SK-N-SH treated with all-trans-retinoic acid at 6 μM for 48 hours (cell line): ENCODE measurements around the gene GPHN.

Source experiments
- ATAC-seq: fragments of 200-7000 bp; cut with Tn5 transposase; 3 replicates; pipeline ENCODE4 v1.9.1; 2020; ENCODE audit warnings: mild to moderate bottlenecking, moderate library complexity
- BACH2 ChIP-seq: fragments of 250-450 bp; sonication (Bioruptor Pico); IDR thresholded peaks from 2 replicates; pipeline ENCODE4 v1.9.0; 2021; ENCODE audit warnings: mild to moderate bottlenecking, borderline replicate concordance
- CSDC2 ChIP-seq: fragments of 250-450 bp; sonication (Bioruptor Pico); IDR thresholded peaks from 2 replicates; pipeline ENCODE4 v1.5.0; 2020; ENCODE audit warnings: mild to moderate bottlenecking, moderate library complexity
- GLIS3 ChIP-seq: fragments of 250-450 bp; sonication (Bioruptor Pico); IDR thresholded peaks from 2 replicates; pipeline ENCODE4 v1.5.0; 2020; ENCODE audit warnings: mild to moderate bottlenecking, moderate library complexity
- ISL1 ChIP-seq: fragments of 250-450 bp; sonication (Bioruptor Pico); IDR thresholded peaks from 2 replicates; pipeline ENCODE4 v2.1.2; 2022; ENCODE audit warnings: mild to moderate bottlenecking, moderate library complexity
- PPARA ChIP-seq: fragments of 250-450 bp; sonication (Bioruptor Pico); IDR thresholded peaks from 2 replicates; pipeline ENCODE4 v1.5.0; 2020; ENCODE audit warnings: mild to moderate bottlenecking, borderline replicate concordance
- RARB ChIP-seq: fragments of 250-450 bp; sonication (Bioruptor Pico); IDR thresholded peaks from 2 replicates; pipeline ENCODE4 v1.8.0; 2021; ENCODE audit warnings: mild to moderate bottlenecking, moderate library complexity
- SNAI2 ChIP-seq: fragments of 250-450 bp; sonication (Bioruptor Pico); IDR thresholded peaks from 2 replicates; pipeline ENCODE4 v1.5.0; 2020; ENCODE audit warnings: mild to moderate bottlenecking, moderate library complexity
- TCF4 ChIP-seq: fragments of 250-450 bp; sonication (Bioruptor Pico); IDR thresholded peaks from 2 replicates; pipeline ENCODE4 v1.8.0; 2021; ENCODE audit warnings: mild to moderate bottlenecking, moderate library complexity, borderline replicate concordance
- TOX ChIP-seq: fragments of 250-450 bp; sonication (Bioruptor Pico); IDR thresholded peaks from 2 replicates; pipeline ENCODE4 v1.8.0; 2021; ENCODE audit warnings: mild to moderate bottlenecking, moderate library complexity, borderline replicate concordance
- ZFP3 ChIP-seq: fragments of 250-450 bp; sonication (Bioruptor Pico); IDR thresholded peaks from 2 replicates; pipeline ENCODE4 v1.5.0; 2020; ENCODE audit warnings: mild to moderate bottlenecking, moderate library complexity
- ZFP30 ChIP-seq: fragments of 450-650 bp; formaldehyde crosslinking; IDR thresholded peaks from 2 replicates; pipeline ENCODE4 v1.5.0; 2022; ENCODE audit warnings: mild to moderate bottlenecking, moderate library complexity
- ZNF565 ChIP-seq: fragments of 450-650 bp; formaldehyde crosslinking; conservative IDR thresholded peaks from 2 replicates; pipeline ENCODE4 v1.5.0; 2020; ENCODE audit warnings: low read depth, mild to moderate bottlenecking, moderate library complexity
- ZNF70 ChIP-seq: fragments of 450-650 bp; formaldehyde crosslinking; IDR thresholded peaks from 2 replicates; pipeline ENCODE4 v1.5.0; 2020; ENCODE audit warnings: mild to moderate bottlenecking, moderate library complexity
- ZNF8 ChIP-seq: fragments of 450-650 bp; formaldehyde crosslinking; IDR thresholded peaks from 2 replicates; pipeline ENCODE4 v1.5.0; 2020; ENCODE audit warnings: mild to moderate bottlenecking, moderate library complexity
- TF ChIP-seq, protein P1 (sequence below): fragments of 250-450 bp; sonication (Bioruptor Pico); IDR thresholded peaks from 2 replicates; pipeline ENCODE4 v1.8.0; 2020; ENCODE audit warnings: mild to moderate bottlenecking, moderate library complexity, borderline replicate concordance
- TF ChIP-seq, protein P2 (sequence below): fragments of 250-450 bp; sonication (Bioruptor Pico); IDR thresholded peaks from 2 replicates; pipeline ENCODE4 v1.5.1; 2020; ENCODE audit warnings: low read depth, mild to moderate bottlenecking, moderate library complexity
- TF ChIP-seq, protein P3 (sequence below): fragments of 250-450 bp; sonication (Bioruptor Pico); IDR thresholded peaks from 2 replicates; pipeline ENCODE4 v1.5.0; 2020; ENCODE audit warnings: mild to moderate bottlenecking, moderate library complexity
- TF ChIP-seq, protein P4 (sequence below): fragments of 250-450 bp; sonication (Bioruptor Pico); IDR thresholded peaks from 2 replicates; pipeline ENCODE4 v1.5.1; 2021; ENCODE audit warnings: mild to moderate bottlenecking, moderate library complexity
- TF ChIP-seq, protein P5 (sequence below): fragments of 250-450 bp; sonication (Bioruptor Pico); IDR thresholded peaks from 2 replicates; pipeline ENCODE4 v1.8.0; 2021; ENCODE audit warnings: low read depth, mild to moderate bottlenecking, moderate library complexity, borderline replicate concordance

Gene GPHN

DNA sequence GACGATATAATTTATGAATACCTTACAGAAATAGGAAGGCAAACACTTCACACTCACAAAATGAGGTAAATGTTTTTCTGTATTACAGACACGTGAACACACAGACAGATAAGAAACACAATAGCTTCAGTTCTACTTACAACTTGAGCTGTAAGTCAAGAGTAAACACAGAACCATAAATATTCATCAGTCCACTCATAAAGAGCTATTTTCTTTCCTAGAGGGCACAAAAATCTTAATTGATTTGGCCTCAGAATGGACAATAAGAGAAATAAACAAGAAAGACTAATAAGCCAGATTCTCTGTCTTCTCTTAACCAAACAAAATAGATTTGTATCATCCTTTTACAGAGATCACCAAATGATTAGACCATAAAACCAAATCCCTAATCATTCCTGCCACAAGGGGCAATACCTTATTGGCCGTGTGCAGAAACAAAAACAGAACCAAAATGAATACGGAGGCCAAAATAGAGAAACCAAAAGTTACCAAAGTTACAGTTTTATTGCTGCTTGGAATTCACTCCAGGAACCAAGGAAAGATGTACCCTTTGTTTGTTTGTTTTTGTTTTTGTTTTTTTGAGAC, 643.2 kb downstream of the GPHN start (continued):
- TF ChIP-seq, protein P1, sequence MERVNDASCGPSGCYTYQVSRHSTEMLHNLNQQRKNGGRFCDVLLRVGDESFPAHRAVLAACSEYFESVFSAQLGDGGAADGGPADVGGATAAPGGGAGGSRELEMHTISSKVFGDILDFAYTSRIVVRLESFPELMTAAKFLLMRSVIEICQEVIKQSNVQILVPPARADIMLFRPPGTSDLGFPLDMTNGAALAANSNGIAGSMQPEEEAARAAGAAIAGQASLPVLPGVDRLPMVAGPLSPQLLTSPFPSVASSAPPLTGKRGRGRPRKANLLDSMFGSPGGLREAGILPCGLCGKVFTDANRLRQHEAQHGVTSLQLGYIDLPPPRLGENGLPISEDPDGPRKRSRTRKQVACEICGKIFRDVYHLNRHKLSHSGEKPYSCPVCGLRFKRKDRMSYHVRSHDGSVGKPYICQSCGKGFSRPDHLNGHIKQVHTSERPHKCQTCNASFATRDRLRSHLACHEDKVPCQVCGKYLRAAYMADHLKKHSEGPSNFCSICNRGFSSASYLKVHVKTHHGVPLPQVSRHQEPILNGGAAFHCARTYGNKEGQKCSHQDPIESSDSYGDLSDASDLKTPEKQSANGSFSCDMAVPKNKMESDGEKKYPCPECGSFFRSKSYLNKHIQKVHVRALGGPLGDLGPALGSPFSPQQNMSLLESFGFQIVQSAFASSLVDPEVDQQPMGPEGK (CRISPR knock-in tag): no peak
- TF ChIP-seq ZFP3 (CRISPR knock-in tag) (no peak), ZNF8 (CRISPR knock-in tag) (no peak), SNAI2 (CRISPR knock-in tag) (no peak), ZNF70 (CRISPR knock-in tag) (no peak), BACH2 (CRISPR knock-in tag) (no peak), RARB (CRISPR knock-in tag) (no peak), ZFP30 (no peak), ZNF565 (CRISPR knock-in tag) (no peak), TCF4 (CRISPR knock-in tag) (no peak), GLIS3 (CRISPR knock-in tag) (no peak), CSDC2 (CRISPR knock-in tag) (no peak)
- TF ChIP-seq, protein P2, sequence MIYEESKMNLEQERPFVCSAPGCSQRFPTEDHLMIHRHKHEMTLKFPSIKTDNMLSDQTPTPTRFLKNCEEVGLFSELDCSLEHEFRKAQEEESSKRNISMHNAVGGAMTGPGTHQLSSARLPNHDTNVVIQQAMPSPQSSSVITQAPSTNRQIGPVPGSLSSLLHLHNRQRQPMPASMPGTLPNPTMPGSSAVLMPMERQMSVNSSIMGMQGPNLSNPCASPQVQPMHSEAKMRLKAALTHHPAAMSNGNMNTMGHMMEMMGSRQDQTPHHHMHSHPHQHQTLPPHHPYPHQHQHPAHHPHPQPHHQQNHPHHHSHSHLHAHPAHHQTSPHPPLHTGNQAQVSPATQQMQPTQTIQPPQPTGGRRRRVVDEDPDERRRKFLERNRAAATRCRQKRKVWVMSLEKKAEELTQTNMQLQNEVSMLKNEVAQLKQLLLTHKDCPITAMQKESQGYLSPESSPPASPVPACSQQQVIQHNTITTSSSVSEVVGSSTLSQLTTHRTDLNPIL (CRISPR knock-in tag): no peak

DNA sequence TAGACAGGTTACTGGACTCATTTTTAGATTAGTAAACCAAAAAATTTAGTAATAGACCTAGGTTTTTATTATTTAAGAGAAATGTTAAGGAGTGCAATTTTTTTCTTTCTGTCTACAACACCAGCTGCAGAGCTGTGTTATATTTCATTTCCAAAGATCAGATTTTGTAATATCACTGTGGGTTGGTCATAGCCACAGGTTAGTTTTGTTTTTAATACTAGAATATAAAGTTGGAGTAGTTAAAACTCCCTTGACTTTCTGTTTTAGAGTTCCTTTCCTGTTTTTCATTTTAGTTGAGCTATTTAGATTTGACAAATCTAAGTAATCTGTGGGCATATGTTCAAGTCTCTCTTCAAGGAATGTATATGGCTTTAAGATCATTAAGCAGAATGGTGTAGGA, 650.6 kb downstream of the GPHN start:
- no peak for ATAC-seq
- TF ChIP-seq ZFP30 (no peak), SNAI2 (CRISPR knock-in tag) (no peak), CSDC2 (CRISPR knock-in tag) (no peak)
- TF ChIP-seq, protein P3, sequence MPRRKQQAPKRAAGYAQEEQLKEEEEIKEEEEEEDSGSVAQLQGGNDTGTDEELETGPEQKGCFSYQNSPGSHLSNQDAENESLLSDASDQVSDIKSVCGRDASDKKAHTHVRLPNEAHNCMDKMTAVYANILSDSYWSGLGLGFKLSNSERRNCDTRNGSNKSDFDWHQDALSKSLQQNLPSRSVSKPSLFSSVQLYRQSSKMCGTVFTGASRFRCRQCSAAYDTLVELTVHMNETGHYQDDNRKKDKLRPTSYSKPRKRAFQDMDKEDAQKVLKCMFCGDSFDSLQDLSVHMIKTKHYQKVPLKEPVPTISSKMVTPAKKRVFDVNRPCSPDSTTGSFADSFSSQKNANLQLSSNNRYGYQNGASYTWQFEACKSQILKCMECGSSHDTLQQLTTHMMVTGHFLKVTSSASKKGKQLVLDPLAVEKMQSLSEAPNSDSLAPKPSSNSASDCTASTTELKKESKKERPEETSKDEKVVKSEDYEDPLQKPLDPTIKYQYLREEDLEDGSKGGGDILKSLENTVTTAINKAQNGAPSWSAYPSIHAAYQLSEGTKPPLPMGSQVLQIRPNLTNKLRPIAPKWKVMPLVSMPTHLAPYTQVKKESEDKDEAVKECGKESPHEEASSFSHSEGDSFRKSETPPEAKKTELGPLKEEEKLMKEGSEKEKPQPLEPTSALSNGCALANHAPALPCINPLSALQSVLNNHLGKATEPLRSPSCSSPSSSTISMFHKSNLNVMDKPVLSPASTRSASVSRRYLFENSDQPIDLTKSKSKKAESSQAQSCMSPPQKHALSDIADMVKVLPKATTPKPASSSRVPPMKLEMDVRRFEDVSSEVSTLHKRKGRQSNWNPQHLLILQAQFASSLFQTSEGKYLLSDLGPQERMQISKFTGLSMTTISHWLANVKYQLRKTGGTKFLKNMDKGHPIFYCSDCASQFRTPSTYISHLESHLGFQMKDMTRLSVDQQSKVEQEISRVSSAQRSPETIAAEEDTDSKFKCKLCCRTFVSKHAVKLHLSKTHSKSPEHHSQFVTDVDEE (CRISPR knock-in tag): no peak
- TF ChIP-seq, protein P1 (CRISPR knock-in tag): no peak
- TF ChIP-seq, protein P2 (CRISPR knock-in tag): no peak

DNA sequence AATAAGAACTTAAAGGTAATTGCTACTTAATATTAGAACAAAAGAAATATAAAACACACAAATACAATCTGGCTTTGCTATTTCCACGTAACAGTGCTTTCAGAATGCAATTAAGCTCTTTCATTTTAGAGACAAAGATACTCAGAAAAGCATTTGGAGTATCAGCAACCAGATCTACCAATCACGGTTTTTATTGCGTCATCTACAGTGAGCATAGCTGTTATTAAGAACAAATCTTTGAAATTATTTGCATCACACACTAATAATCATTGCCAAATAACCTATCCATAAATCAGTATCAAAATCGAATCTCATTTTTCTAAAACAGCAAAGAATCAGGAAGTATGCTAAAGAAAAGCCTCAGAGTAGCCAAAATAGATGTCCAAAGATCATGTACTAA, 654.4 kb downstream of the GPHN start:
- no peak for ATAC-seq
- TF ChIP-seq, protein P3 (CRISPR knock-in tag): no peak
- no peak for TF ChIP-seq TOX (CRISPR knock-in tag)
- TF ChIP-seq, protein P4, sequence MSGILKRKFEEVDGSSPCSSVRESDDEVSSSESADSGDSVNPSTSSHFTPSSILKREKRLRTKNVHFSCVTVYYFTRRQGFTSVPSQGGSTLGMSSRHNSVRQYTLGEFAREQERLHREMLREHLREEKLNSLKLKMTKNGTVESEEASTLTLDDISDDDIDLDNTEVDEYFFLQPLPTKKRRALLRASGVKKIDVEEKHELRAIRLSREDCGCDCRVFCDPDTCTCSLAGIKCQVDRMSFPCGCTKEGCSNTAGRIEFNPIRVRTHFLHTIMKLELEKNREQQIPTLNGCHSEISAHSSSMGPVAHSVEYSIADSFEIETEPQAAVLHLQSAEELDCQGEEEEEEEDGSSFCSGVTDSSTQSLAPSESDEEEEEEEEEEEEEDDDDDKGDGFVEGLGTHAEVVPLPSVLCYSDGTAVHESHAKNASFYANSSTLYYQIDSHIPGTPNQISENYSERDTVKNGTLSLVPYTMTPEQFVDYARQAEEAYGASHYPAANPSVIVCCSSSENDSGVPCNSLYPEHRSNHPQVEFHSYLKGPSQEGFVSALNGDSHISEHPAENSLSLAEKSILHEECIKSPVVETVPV: no peak
- TF ChIP-seq ZNF8 (CRISPR knock-in tag): no peak
- TF ChIP-seq, protein P5, sequence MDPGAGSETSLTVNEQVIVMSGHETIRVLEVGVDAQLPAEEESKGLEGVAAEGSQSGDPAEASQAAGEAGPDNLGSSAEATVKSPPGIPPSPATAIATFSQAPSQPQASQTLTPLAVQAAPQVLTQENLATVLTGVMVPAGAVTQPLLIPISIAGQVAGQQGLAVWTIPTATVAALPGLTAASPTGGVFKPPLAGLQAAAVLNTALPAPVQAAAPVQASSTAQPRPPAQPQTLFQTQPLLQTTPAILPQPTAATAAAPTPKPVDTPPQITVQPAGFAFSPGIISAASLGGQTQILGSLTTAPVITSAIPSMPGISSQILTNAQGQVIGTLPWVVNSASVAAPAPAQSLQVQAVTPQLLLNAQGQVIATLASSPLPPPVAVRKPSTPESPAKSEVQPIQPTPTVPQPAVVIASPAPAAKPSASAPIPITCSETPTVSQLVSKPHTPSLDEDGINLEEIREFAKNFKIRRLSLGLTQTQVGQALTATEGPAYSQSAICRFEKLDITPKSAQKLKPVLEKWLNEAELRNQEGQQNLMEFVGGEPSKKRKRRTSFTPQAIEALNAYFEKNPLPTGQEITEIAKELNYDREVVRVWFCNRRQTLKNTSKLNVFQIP (CRISPR knock-in tag): no peak
- TF ChIP-seq ZNF565 (CRISPR knock-in tag): no peak
- TF ChIP-seq ISL1 (CRISPR knock-in tag): no peak
- no peak for TF ChIP-seq TCF4 (CRISPR knock-in tag)
- TF ChIP-seq PPARA (CRISPR knock-in tag): no peak
- no peak for TF ChIP-seq BACH2 (CRISPR knock-in tag)
- no peak for TF ChIP-seq ZNF70 (CRISPR knock-in tag)
